Gastrocnemius medialis (tissue), 4 donors: ENCODE data around the gene WDFY4.

Source experiments
- POLR2A ChIP-seq, 2 donors: fragments of 450-650 bp; IDR thresholded peaks; one replicate each; pipeline ENCODE4 v1.6.1; 2017; ENCODE audit warnings: antibody characterized with exemption in 2 of 2, mild to moderate bottlenecking in 2 of 2, moderate library complexity in 2 of 2
- TF ChIP-seq, protein P1 (sequence below), 5 experiments: fragments of 450-650 bp in 3 of 5; fragments of 200-600 bp in 2 of 5; sonication (generic) in 2 of 5; IDR thresholded peaks in 4 of 5; conservative IDR thresholded peaks in 1 of 5; 1 replicate in 4 of 5; 2 replicates in 1 of 5; pipeline ENCODE4 v1.5.1; 2016 to 2019; ENCODE audit warnings: antibody characterized with exemption in 5 of 5, mild to moderate bottlenecking in 3 of 5, moderate library complexity in 3 of 5

DNA sequence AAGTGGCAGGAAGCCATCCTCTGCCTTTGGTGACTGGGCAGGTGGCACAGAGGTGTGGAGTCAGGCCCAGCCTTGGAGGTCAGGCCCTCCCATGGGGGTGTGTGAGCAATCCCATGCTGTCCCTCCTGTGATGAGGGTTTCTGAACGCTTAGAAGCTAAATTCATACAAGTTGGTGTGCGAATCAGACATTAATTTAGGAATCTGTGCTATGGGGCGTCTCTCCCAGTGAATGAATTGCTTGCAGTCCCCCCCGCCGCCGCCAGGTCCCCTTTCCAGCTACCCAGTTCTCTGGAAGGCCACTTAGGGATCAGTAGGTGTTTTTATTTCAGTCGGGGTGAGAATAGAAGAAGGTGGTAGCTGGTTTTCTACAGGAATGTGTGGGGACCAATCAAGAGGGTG is 217.4 kb downstream of the WDFY4 start:
- TF ChIP-seq, protein P1, sequence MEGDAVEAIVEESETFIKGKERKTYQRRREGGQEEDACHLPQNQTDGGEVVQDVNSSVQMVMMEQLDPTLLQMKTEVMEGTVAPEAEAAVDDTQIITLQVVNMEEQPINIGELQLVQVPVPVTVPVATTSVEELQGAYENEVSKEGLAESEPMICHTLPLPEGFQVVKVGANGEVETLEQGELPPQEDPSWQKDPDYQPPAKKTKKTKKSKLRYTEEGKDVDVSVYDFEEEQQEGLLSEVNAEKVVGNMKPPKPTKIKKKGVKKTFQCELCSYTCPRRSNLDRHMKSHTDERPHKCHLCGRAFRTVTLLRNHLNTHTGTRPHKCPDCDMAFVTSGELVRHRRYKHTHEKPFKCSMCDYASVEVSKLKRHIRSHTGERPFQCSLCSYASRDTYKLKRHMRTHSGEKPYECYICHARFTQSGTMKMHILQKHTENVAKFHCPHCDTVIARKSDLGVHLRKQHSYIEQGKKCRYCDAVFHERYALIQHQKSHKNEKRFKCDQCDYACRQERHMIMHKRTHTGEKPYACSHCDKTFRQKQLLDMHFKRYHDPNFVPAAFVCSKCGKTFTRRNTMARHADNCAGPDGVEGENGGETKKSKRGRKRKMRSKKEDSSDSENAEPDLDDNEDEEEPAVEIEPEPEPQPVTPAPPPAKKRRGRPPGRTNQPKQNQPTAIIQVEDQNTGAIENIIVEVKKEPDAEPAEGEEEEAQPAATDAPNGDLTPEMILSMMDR (IDR thresholded peaks at IDR 0.05 in 4 of 5, conservative IDR thresholded peaks at IDR 0.05 in 1 of 5): no peak
- TF ChIP-seq POLR2A (IDR thresholded peaks at IDR 0.05): no peak
